OCI-LY3 (cell line): Measurements from ENCODE around the gene RREB1.
"Not testable (repeated sequence)": the region's sequence is repeated elsewhere in the genome, so short reads cannot be mapped to it uniquely, and the experiment has no call there.

ENCODE experiments used
- H2AFZ ChIP-seq: fragments of 200-600, 300-600 bp; shearing (Covaris generic); 2 replicates; pipeline ENCODE4 v1.6.0; 2014; ENCODE audit warnings: antibody characterized with exemption, low read depth, low read length
- H3K27ac ChIP-seq: fragments of 200-600, 300-600 bp; sonication (generic); 2 replicates; pipeline ENCODE4 v1.5.1; 2014; ENCODE audit warnings: mild to moderate bottlenecking, low read length, moderate library complexity, mixed read lengths
- H3K27me3 ChIP-seq: fragments of 200-600, 300-600 bp; sonication (generic); 2 replicates; pipeline ENCODE4 v1.6.1; 2014; ENCODE audit warnings: low read depth, low read length, mixed read lengths
- H3K36me3 ChIP-seq: fragments of 200-600, 300-600 bp; sonication (generic); replicated peaks from 2 replicates; pipeline ENCODE3; 2014; ENCODE audit warnings: low read depth, low read length, mixed read lengths
- H3K4me1 ChIP-seq: fragments of 300-600, 200-600 bp; sonication (generic); 2 replicates; pipeline ENCODE4 v1.6.1; 2014; ENCODE audit warnings: low read length, mixed read lengths
- H3K4me2 ChIP-seq: fragments of 200-600, 300-600 bp; sonication (generic); 2 replicates; pipeline ENCODE4 v1.6.1; 2014; ENCODE audit warnings: low read length, mixed read lengths
- H3K4me3 ChIP-seq: fragments of 300-600, 200-600 bp; sonication (generic); 2 replicates; pipeline ENCODE4 v1.5.1; 2014; ENCODE audit warnings: antibody characterized with exemption, mild to moderate bottlenecking, low read length, moderate library complexity
- H3K79me2 ChIP-seq: fragments of 300-600, 200-600 bp; shearing (Covaris generic); 2 replicates; pipeline ENCODE4 v1.6.1; 2014; ENCODE audit warnings: mild to moderate bottlenecking, low read length, mixed read lengths
- H3K9ac ChIP-seq: fragments of 300-600, 200-600 bp; shearing (Covaris generic); 2 replicates; pipeline ENCODE4 v1.6.0; 2014; ENCODE audit warnings: mild to moderate bottlenecking, low read length, moderate library complexity
- H3K9me3 ChIP-seq: fragments of 200-600, 300-600 bp; shearing (Covaris generic); 2 replicates; pipeline ENCODE4 v1.6.1; 2014; ENCODE audit warnings: low read length, mixed read lengths; ENCODE audit not compliant: insufficient read depth
- H4K20me1 ChIP-seq: fragments of 200-600, 300-600 bp; sonication (generic); 2 replicates; pipeline ENCODE4 v1.6.1; 2016; ENCODE audit warnings: low read length, mixed read lengths; ENCODE audit not compliant: insufficient read depth
- CTCF ChIP-seq: fragments of 200-600, 300-600 bp; sonication (generic); IDR thresholded peaks from 2 replicates; pipeline ENCODE4 v1.5.1; 2014; ENCODE audit warnings: antibody characterized with exemption, low read length, low read depth
- EZH2phosphoT487 ChIP-seq: fragments of 200-600 bp; shearing (Covaris generic); IDR thresholded peaks from 2 replicates; pipeline ENCODE4 v1.6.1; 2018; ENCODE audit warnings: antibody characterized with exemption, mixed run types, low read depth

Gene RREB1

DNA sequence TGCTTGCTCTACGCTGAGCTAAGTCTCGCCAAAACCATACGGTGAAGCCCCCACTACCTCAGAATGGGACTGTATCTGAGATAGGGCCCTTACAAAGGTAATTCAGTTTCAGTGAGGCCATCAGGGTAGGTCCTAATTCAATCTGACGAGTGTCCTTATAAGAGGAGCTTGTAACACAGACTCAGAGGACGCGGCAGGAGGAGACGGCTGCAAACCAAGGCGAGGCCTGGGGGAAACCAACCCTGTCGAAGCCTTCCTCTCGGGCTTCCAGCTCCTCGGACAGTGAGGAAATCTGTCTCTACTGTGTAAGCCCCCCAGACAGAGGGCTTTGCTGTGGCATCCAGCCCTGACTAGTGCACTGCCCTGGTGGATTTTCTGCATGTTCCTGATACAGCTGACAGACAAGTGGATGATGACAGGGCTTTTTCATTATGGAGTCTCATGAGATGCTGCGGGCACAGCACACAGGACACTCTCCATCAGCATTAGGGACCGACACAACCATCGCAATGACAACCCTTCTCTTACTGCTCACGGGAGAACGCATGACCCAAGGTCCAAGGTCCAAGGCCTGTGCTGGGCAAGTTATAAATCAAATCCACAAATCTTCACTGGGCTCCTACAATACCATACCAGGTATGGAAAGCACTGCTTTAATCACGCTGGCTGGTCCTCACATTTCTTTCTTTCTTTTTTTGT, 157.1 kb downstream of the RREB1 start:
- H3K9me3 ChIP-seq = no peaks in the 10 kb centered on the region
- H3K9ac ChIP-seq = no peak overlapping the region
- H3K4me1 ChIP-seq = peaks cover 9% of the 10 kb centered on the region
- peaks cover 12% of the 10 kb centered on the region for H3K27me3 ChIP-seq
- no peaks in the 10 kb centered on the region for H4K20me1 ChIP-seq
- no peak overlapping the region for H3K4me3 ChIP-seq
- TF ChIP-seq EZH2phosphoT487 = no peak
- TF ChIP-seq CTCF = no peak
- no peaks in the 10 kb centered on the region for H3K79me2 ChIP-seq
- H2AFZ ChIP-seq = no peak overlapping the region
- no peak overlapping the region for H3K4me2 ChIP-seq
- no peak overlapping the region for H3K27ac ChIP-seq
- H3K36me3 ChIP-seq = no peaks in the 10 kb centered on the region

GRCh38 chr6:7265385-7265726, 157.6 kb downstream of the RREB1 start:
- not testable (repeated sequence) for H3K9me3 ChIP-seq, H3K9ac ChIP-seq

DNA sequence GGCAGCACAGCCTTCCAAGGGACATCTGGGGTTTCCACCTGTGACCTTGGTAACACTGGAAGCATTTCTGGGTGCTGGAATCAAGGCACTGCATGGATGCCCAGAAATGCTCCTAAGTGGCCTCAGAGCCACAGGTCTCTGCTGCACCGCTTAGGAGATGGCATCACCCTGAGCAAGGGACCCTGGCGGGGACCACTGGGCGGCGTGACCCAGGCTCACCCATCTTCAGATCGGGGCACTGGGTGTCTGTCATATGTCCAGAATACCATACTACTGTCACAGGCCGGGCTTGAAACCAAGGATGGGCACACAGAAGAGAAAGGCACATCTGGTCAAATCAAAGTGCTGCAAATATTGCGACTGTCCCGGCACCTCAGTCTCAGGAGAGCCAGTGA, 159.3 kb downstream of the RREB1 start:
- TF ChIP-seq EZH2phosphoT487 (no peak), CTCF (no peak)
- no peak overlapping the region for H3K9ac ChIP-seq
- no peak overlapping the region for H3K4me2 ChIP-seq
- no peaks in the 10 kb centered on the region for H3K79me2 ChIP-seq
- H2AFZ ChIP-seq = no peak overlapping the region
- no peaks in the 10 kb centered on the region for H4K20me1 ChIP-seq
- no peak overlapping the region for H3K27ac ChIP-seq
- no peaks in the 10 kb centered on the region for H3K27me3 ChIP-seq
- no peaks in the 10 kb centered on the region for H3K9me3 ChIP-seq
- no peaks in the 10 kb centered on the region for H3K4me1 ChIP-seq
- H3K36me3 ChIP-seq = no peaks in the 10 kb centered on the region
- no peak overlapping the region for H3K4me3 ChIP-seq

More at GRCh38 chr6:7265385-7265726, 157.6 kb downstream of the RREB1 start:
- not testable (repeated sequence) for H2AFZ ChIP-seq, H3K4me3 ChIP-seq, H3K79me2 ChIP-seq, H3K4me1 ChIP-seq, H3K4me2 ChIP-seq, H4K20me1 ChIP-seq, H3K27me3 ChIP-seq, H3K27ac ChIP-seq, H3K36me3 ChIP-seq

GRCh38 chr6:7267466-7268091, 159.8 kb downstream of the RREB1 start:
- H3K4me3 ChIP-seq = no peak overlapping the region
- H3K9ac ChIP-seq = no peak overlapping the region
- no peak overlapping the region for H3K4me2 ChIP-seq
- H3K79me2 ChIP-seq = no peaks in the 10 kb centered on the region
- TF ChIP-seq EZH2phosphoT487 (no peak), CTCF (no peak)
- H2AFZ ChIP-seq = no peak overlapping the region
- H3K27me3 ChIP-seq = no peaks in the 10 kb centered on the region
- no peaks in the 10 kb centered on the region for H3K36me3 ChIP-seq
- H3K4me1 ChIP-seq = no peaks in the 10 kb centered on the region
- H3K27ac ChIP-seq = no peak overlapping the region
- no peaks in the 10 kb centered on the region for H3K9me3 ChIP-seq
- H4K20me1 ChIP-seq = no peaks in the 10 kb centered on the region
